Mesendoderm (in vitro differentiated cells): ENCODE results near the gene TRIM72.

Experiments
- DNase-seq: peaks from one replicate; pipeline ENCODE4 v3.0.0; 2013
- H2AK5ac ChIP-seq: 2 replicates; pipeline ENCODE4 v1.6.1; 2013; ENCODE audit warnings: low read length, inconsistent platforms
- H2BK120ac ChIP-seq: 2 replicates; pipeline ENCODE4 v1.6.1; 2013; ENCODE audit warnings: low read depth, mild to moderate bottlenecking, low read length, moderate library complexity, mixed read lengths
- H2BK15ac ChIP-seq: replicated peaks from 2 replicates; pipeline ENCODE4 v1.6.1; 2013; ENCODE audit warnings: low read depth, mild to moderate bottlenecking, moderate library complexity
- H2BK5ac ChIP-seq: 2 replicates; pipeline ENCODE4 v1.6.1; 2013; ENCODE audit warnings: low read length, inconsistent platforms
- H3K18ac ChIP-seq: 2 replicates; pipeline ENCODE4 v1.6.1; 2013; ENCODE audit warnings: mild to moderate bottlenecking, low read length, mixed read lengths
- H3K23ac ChIP-seq: one replicate; pipeline ENCODE4 v1.6.1; 2013; ENCODE audit warnings: low read length
- H3K27ac ChIP-seq: 2 replicates; pipeline ENCODE4 v1.5.1; 2013; ENCODE audit warnings: low read depth, mild to moderate bottlenecking, inconsistent platforms, low read length, moderate library complexity
- H3K27me3 ChIP-seq: 2 replicates; pipeline ENCODE4 v1.6.1; 2013; ENCODE audit warnings: low read length, control low read depth, mild to moderate bottlenecking, inconsistent platforms; ENCODE audit not compliant: insufficient read depth, poor library complexity
- H3K36me3 ChIP-seq: 2 replicates; pipeline ENCODE4 v1.6.1; 2013; ENCODE audit warnings: low read length, inconsistent platforms; ENCODE audit not compliant: control insufficient read depth, insufficient read depth
- H3K4ac ChIP-seq: one replicate; pipeline ENCODE4 v1.6.1; 2013; ENCODE audit warnings: low read depth, mild to moderate bottlenecking, low read length, moderate library complexity
- H3K4me1 ChIP-seq: 2 replicates; pipeline ENCODE4 v1.6.1; 2013; ENCODE audit warnings: low read depth, low read length, inconsistent platforms; ENCODE audit not compliant: control insufficient read depth
- H3K4me2 ChIP-seq: 2 replicates; pipeline ENCODE4 v1.6.1; 2013; ENCODE audit warnings: low read length
- H3K4me3 ChIP-seq: 2 replicates; pipeline ENCODE4 v1.5.1; 2013; ENCODE audit warnings: mild to moderate bottlenecking, low read length
- H3K56ac ChIP-seq: one replicate; pipeline ENCODE4 v1.6.1; 2013; ENCODE audit warnings: low read length
- H3K79me1 ChIP-seq: 2 replicates; pipeline ENCODE4 v1.6.1; 2013; ENCODE audit warnings: low read length, inconsistent platforms
- H3K79me2 ChIP-seq: 2 replicates; pipeline ENCODE4 v1.6.1; 2013; ENCODE audit warnings: mild to moderate bottlenecking, low read length; ENCODE audit not compliant: control insufficient read depth, insufficient read depth
- H3K9ac ChIP-seq: 2 replicates; pipeline ENCODE4 v1.6.1; 2013; ENCODE audit warnings: low read length, inconsistent platforms
- H4K5ac ChIP-seq: one replicate; pipeline ENCODE4 v1.6.1; 2013; ENCODE audit warnings: low read length
- H4K8ac ChIP-seq: one replicate; pipeline ENCODE4 v1.6.1; 2013; ENCODE audit warnings: low read depth, mild to moderate bottlenecking, control low read depth, low read length, moderate library complexity
- WGBS: extraction: QIAGEN DNeasy Blood & Tissue Kit; methylation state at CpG from one replicate; pipeline ENCODE4 v1.1.7; 2013; ENCODE audit warnings: low lambda C conversion rate, missing lambda C conversion rate; ENCODE audit not compliant: insufficient coverage; ENCODE audit errors: extremely low coverage; 5-methylcytosine and 5-hydroxymethylcytosine counted together

The TRIM72 gene

GRCh38 chr16:31250782-31251384 is 37.0 kb downstream of the TRIM72 start:
- H4K8ac ChIP-seq: no peak overlapping the region
- H3K4me2 ChIP-seq: no peak overlapping the region
- H3K79me1 ChIP-seq: no peaks in the 10 kb centered on the region
- no peak overlapping the region for H2BK15ac ChIP-seq
- H3K9ac ChIP-seq: no peak overlapping the region
- no CpG with 5 or more reads among the region's 7 CpGs for WGBS
- no peak overlapping the region for H3K4ac ChIP-seq
- H3K4me1 ChIP-seq: no peaks in the 10 kb centered on the region
- no peaks in the 10 kb centered on the region for H3K79me2 ChIP-seq
- no peak overlapping the region for H3K23ac ChIP-seq
- no peak overlapping the region for H3K18ac ChIP-seq
- no peak overlapping the region for H3K56ac ChIP-seq
- H2AK5ac ChIP-seq: no peak overlapping the region
- no peak overlapping the region for H2BK5ac ChIP-seq
- no peak for DNase-seq
- no peak overlapping the region for H3K27ac ChIP-seq
- H3K36me3 ChIP-seq: no peaks in the 10 kb centered on the region
- H2BK120ac ChIP-seq: no peak overlapping the region
- no peak overlapping the region for H3K4me3 ChIP-seq
- no peaks in the 10 kb centered on the region for H3K27me3 ChIP-seq
- no peak overlapping the region for H4K5ac ChIP-seq

GRCh38 chr16:31251435-31251834 is 37.5 kb downstream of the TRIM72 start:
- Histone ChIP-seq H2AK5ac (no peak overlapping the region), H4K8ac (no peak overlapping the region)
- WGBS: no CpG with 5 or more reads among the region's 5 CpGs

GRCh38 chr16:31253642-31254045 is 39.7 kb downstream of the TRIM72 start:
- no peak overlapping the region for H3K4ac ChIP-seq
- no peaks in the 10 kb centered on the region for H3K27me3 ChIP-seq
- no peaks in the 10 kb centered on the region for H3K79me1 ChIP-seq
- H3K56ac ChIP-seq: no peak overlapping the region
- H3K23ac ChIP-seq: no peak overlapping the region
- H4K8ac ChIP-seq: no peak overlapping the region
- no peak overlapping the region for H2BK120ac ChIP-seq
- no peaks in the 10 kb centered on the region for H3K36me3 ChIP-seq
- H3K27ac ChIP-seq: no peak overlapping the region
- H3K4me1 ChIP-seq: no peaks in the 10 kb centered on the region
- H3K4me3 ChIP-seq: no peak overlapping the region
- no peak overlapping the region for H3K9ac ChIP-seq
- no peak for DNase-seq
- H4K5ac ChIP-seq: no peak overlapping the region
- no peak overlapping the region for H2AK5ac ChIP-seq
- no peak overlapping the region for H2BK5ac ChIP-seq
- H3K18ac ChIP-seq: no peak overlapping the region
- H3K4me2 ChIP-seq: no peak overlapping the region
- H2BK15ac ChIP-seq: no peak overlapping the region
- no peaks in the 10 kb centered on the region for H3K79me2 ChIP-seq
- WGBS: no CpG with 5 or more reads among the region's 5 CpGs

More at GRCh38 chr16:31251435-31251834, 37.5 kb downstream of the TRIM72 start:
- H3K27me3 ChIP-seq: no peaks in the 10 kb centered on the region
- H3K27ac ChIP-seq: no peak overlapping the region
- H3K4me2 ChIP-seq: no peak overlapping the region
- H3K79me1 ChIP-seq: no peaks in the 10 kb centered on the region
- no peaks in the 10 kb centered on the region for H3K36me3 ChIP-seq
- no peak overlapping the region for H2BK15ac ChIP-seq
- no peak overlapping the region for H3K9ac ChIP-seq
- DNase-seq: no peak
- H4K5ac ChIP-seq: no peak overlapping the region
- H3K23ac ChIP-seq: no peak overlapping the region
- no peak overlapping the region for H3K56ac ChIP-seq
- no peaks in the 10 kb centered on the region for H3K4me1 ChIP-seq
- no peak overlapping the region for H3K18ac ChIP-seq
- H3K4me3 ChIP-seq: no peak overlapping the region
- H3K4ac ChIP-seq: no peak overlapping the region
- H3K79me2 ChIP-seq: no peaks in the 10 kb centered on the region
- no peak overlapping the region for H2BK5ac ChIP-seq
- no peak overlapping the region for H2BK120ac ChIP-seq

- no peak overlapping the region for H3K4me2 ChIP-seq
- H3K79me1 ChIP-seq: no peaks in the 10 kb centered on the region
- H3K4ac ChIP-seq: no peak overlapping the region
- H3K23ac ChIP-seq: no peak overlapping the region
- no peak overlapping the region for H3K9ac ChIP-seq
- no peak overlapping the region for H3K4me3 ChIP-seq
- H3K4me1 ChIP-seq: no peaks in the 10 kb centered on the region
- H2BK15ac ChIP-seq: no peak overlapping the region
- no peak overlapping the region for H2BK120ac ChIP-seq
- no peak overlapping the region for H3K27ac ChIP-seq
- H3K27me3 ChIP-seq: no peaks in the 10 kb centered on the region
- no peak overlapping the region for H3K56ac ChIP-seq
- no peak for DNase-seq
- no peak overlapping the region for H2BK5ac ChIP-seq
- no CpG with 5 or more reads among the region's 8 CpGs for WGBS
- no peak overlapping the region for H4K8ac ChIP-seq
- no peak overlapping the region for H3K18ac ChIP-seq
- H2AK5ac ChIP-seq: no peak overlapping the region
- H3K36me3 ChIP-seq: no peaks in the 10 kb centered on the region
- H4K5ac ChIP-seq: no peak overlapping the region
- no peaks in the 10 kb centered on the region for H3K79me2 ChIP-seq
Measured at GRCh38 chr16:31256466-31256865, 42.5 kb downstream of the TRIM72 start.

- Histone ChIP-seq H3K4ac (no peak overlapping the region), H2BK120ac (no peak overlapping the region), H3K18ac (no peak overlapping the region), H3K4me3 (no peak overlapping the region), H3K27ac (no peak overlapping the region), H3K9ac (no peak overlapping the region), H4K5ac (no peak overlapping the region), H3K4me1 (no peaks in the 10 kb centered on the region), H2AK5ac (no peak overlapping the region), H3K56ac (no peak overlapping the region), H3K79me1 (no peaks in the 10 kb centered on the region), H3K4me2 (no peak overlapping the region), H2BK15ac (no peak overlapping the region), H3K79me2 (no peaks in the 10 kb centered on the region), H3K27me3 (no peaks in the 10 kb centered on the region), H3K36me3 (no peaks in the 10 kb centered on the region), H4K8ac (no peak overlapping the region), H3K23ac (no peak overlapping the region), H2BK5ac (no peak overlapping the region)
- DNase-seq: no peak
- WGBS: no CpG with 5 or more reads among the region's 4 CpGs
Measured at GRCh38 chr16:31258366-31258765, 44.4 kb downstream of the TRIM72 start.
